IMR-90 (cell line): ENCODE measurements around the gene USP28. TPM values are rescaled to one million over a fixed set of nuclear protein-coding genes. Genes with fewer than 3 reads are reported as not detected.

ENCODE experiments used
- ATAC-seq: fragments of 200-7000 bp; cut with Tn5 transposase; 2 replicates; pipeline ENCODE4 v1.9.1; 2020; ENCODE audit warnings: low read depth, mild to moderate bottlenecking, moderate library complexity
- BruUV-seq: library from RNA; stranded (reverse); fragments of 400-500 nt; replicated peaks from 2 replicates; lab custom pipeline; 2021; lab: Mats Ljungman, UMichigan
- CTCF ChIA-PET: fragments of 300-600 bp; formaldehyde crosslinking; extraction: SDS; loops from one replicate; lab custom pipeline; 2021; ENCODE audit warnings: antibody characterized with exemption; lab: Yijun Ruan, JAX
- POLR2A ChIA-PET: fragments of 300-600 bp; sonication (Branson Sonifier 250); formaldehyde crosslinking; loops from one replicate; lab custom pipeline; 2022; ENCODE audit warnings: antibody characterized with exemption; ENCODE audit not compliant: unreplicated experiment; lab: Charles Lee
- DNase-seq: peaks from one replicate; pipeline ENCODE4 v3.0.0; 2013
- H2AFZ ChIP-seq: replicated peaks from 2 replicates; pipeline ENCODE3; 2013; ENCODE audit warnings: low read length, mild to moderate bottlenecking; ENCODE audit not compliant: poor library complexity
- H2AK5ac ChIP-seq: 2 replicates; pipeline ENCODE4 v1.6.1; 2013; ENCODE audit warnings: low read depth, low read length, inconsistent platforms
- H2AK9ac ChIP-seq: replicated peaks from 2 replicates; pipeline ENCODE3; 2013; ENCODE audit warnings: mild to moderate bottlenecking, low read depth, low read length, moderate library complexity; ENCODE audit not compliant: poor library complexity
- H2BK120ac ChIP-seq: 2 replicates; pipeline ENCODE4 v1.6.1; 2013; ENCODE audit warnings: low read depth, low read length, inconsistent platforms
- H2BK15ac ChIP-seq: 3 replicates; pipeline ENCODE4 v1.6.1; 2013; ENCODE audit warnings: low read depth, low read length, inconsistent platforms
- H2BK20ac ChIP-seq: 2 replicates; pipeline ENCODE4 v1.6.1; 2013; ENCODE audit warnings: low read depth, mild to moderate bottlenecking, inconsistent platforms, low read length, moderate library complexity
- H2BK5ac ChIP-seq: 2 replicates; pipeline ENCODE4 v1.6.1; 2013; ENCODE audit warnings: mild to moderate bottlenecking, low read depth, low read length, inconsistent platforms; ENCODE audit not compliant: poor library complexity, severe bottlenecking
- H3K14ac ChIP-seq: replicated peaks from 2 replicates; pipeline ENCODE4 v1.6.1; 2013; ENCODE audit warnings: low read depth, low read length, inconsistent platforms
- H3K18ac ChIP-seq: 2 replicates; pipeline ENCODE4 v1.6.1; 2013; ENCODE audit warnings: low read depth, low read length, control low read depth
- H3K23ac ChIP-seq: 2 replicates; pipeline ENCODE4 v1.6.1; 2013; ENCODE audit warnings: low read depth, low read length, inconsistent platforms
- H3K27ac ChIP-seq: 2 replicates; pipeline ENCODE4 v1.5.1; 2013; ENCODE audit warnings: mild to moderate bottlenecking, control low read depth, low read length; ENCODE audit not compliant: insufficient read depth
- H3K27me3 ChIP-seq: 2 replicates; pipeline ENCODE4 v1.6.1; 2013; ENCODE audit warnings: low read length; ENCODE audit not compliant: control insufficient read depth, insufficient read depth
- H3K36me3 ChIP-seq: 2 replicates; pipeline ENCODE4 v1.6.1; 2013; ENCODE audit warnings: low read length, mixed read lengths; ENCODE audit not compliant: control insufficient read depth, insufficient read depth
- H3K4ac ChIP-seq: 2 replicates; pipeline ENCODE4 v1.6.1; 2013; ENCODE audit warnings: low read depth, low read length, inconsistent platforms
- H3K4me1 ChIP-seq: 2 replicates; pipeline ENCODE4 v1.6.1; 2013; ENCODE audit warnings: low read length, mixed read lengths; ENCODE audit not compliant: control insufficient read depth, insufficient read depth
- H3K4me2 ChIP-seq: 2 replicates; pipeline ENCODE4 v1.6.1; 2013; ENCODE audit warnings: low read depth, mild to moderate bottlenecking, control low read depth, low read length, moderate library complexity
- H3K4me3 ChIP-seq: 2 replicates; pipeline ENCODE4 v1.5.1; 2013; ENCODE audit warnings: low read depth, mild to moderate bottlenecking, control low read depth, low read length, moderate library complexity; ENCODE audit not compliant: insufficient read depth
- H3K56ac ChIP-seq: 2 replicates; pipeline ENCODE4 v1.6.1; 2013; ENCODE audit warnings: low read length, inconsistent platforms; ENCODE audit not compliant: insufficient read depth; ENCODE audit errors: extremely low read depth
- H3K79me1 ChIP-seq, 2 experiments: 2 replicates each; pipeline ENCODE4 v1.6.1; 2013; ENCODE audit warnings: low read length in 2 of 2, inconsistent platforms in 1 of 2, low read depth in 1 of 2
- H3K9ac ChIP-seq: 2 replicates; pipeline ENCODE4 v1.6.1; 2013; ENCODE audit warnings: low read depth, low read length, control low read depth
- H3K9me1 ChIP-seq: 2 replicates; pipeline ENCODE4 v1.6.1; 2013; ENCODE audit warnings: low read length, inconsistent platforms; ENCODE audit not compliant: insufficient read depth
- H3K9me3 ChIP-seq: 2 replicates; pipeline ENCODE4 v1.6.1; 2013; ENCODE audit warnings: low read length; ENCODE audit not compliant: control insufficient read depth, insufficient read depth
- H4K20me1 ChIP-seq: 2 replicates; pipeline ENCODE4 v1.6.1; 2013; ENCODE audit warnings: low read length, inconsistent platforms; ENCODE audit not compliant: insufficient read depth
- H4K5ac ChIP-seq: 2 replicates; pipeline ENCODE4 v1.6.1; 2013; ENCODE audit warnings: mild to moderate bottlenecking, low read depth, low read length, control low read depth
- H4K8ac ChIP-seq, 2 experiments: 2 replicates each; pipeline ENCODE4 v1.6.1; 2013; ENCODE audit warnings: low read depth in 2 of 2, low read length in 2 of 2, control low read depth in 1 of 2, inconsistent platforms in 1 of 2
- H4K91ac ChIP-seq: 2 replicates; pipeline ENCODE4 v1.6.1; 2013; ENCODE audit warnings: low read depth, low read length, inconsistent platforms; ENCODE audit not compliant: insufficient read depth
- CEBPB ChIP-seq: IDR thresholded peaks from 2 replicates; pipeline ENCODE4 v1.6.1; 2012; ENCODE audit warnings: low read depth, low read length, improper control_type of control experiment
- RCOR1 ChIP-seq: IDR thresholded peaks from 2 replicates; pipeline ENCODE4 v1.6.1; 2012; ENCODE audit warnings: mild to moderate bottlenecking, low read length, improper control_type of control experiment; ENCODE audit not compliant: insufficient replicate concordance
- SMC3 ChIP-seq: fragments of 150-350 bp; IDR thresholded peaks from 2 replicates; pipeline ENCODE4 v1.6.1; 2016; ENCODE audit warnings: low read depth, mild to moderate bottlenecking, antibody characterized with exemption, low read length, moderate library complexity
- dilution Hi-C: fragments of 300-500 bp; cut with HindIII; formaldehyde crosslinking; loops from one replicate; pipeline ENCODE4 v1.14.3; 2018; ENCODE audit warnings: low sequenced_read_pairs; ENCODE audit not compliant: unreplicated experiment
- in situ Hi-C: fragments of 300-500 bp; cut with MboI; formaldehyde crosslinking; loops from 3 replicates; pipeline ENCODE4 v1.14.3; 2019; ENCODE audit warnings: low sequenced_read_pairs, inconsistent platforms, mixed read lengths
- intact Hi-C: fragments of 100-400 bp; cut with micrococcal nuclease; formaldehyde crosslinking; loops from 2 replicates; pipeline ENCODE4 v1.10.0; 2022
- polyA plus RNA-seq, 3 experiments: library from polyadenylated mRNA; depleted of rRNA; stranded (reverse); fragments of >200 nt; gene quantifications; 2 replicates each; pipeline ENCODE4 v1.2.3, GENCODE V29; 2012; ENCODE audit warnings: low replicate concordance in 1 of 3
- total RNA-seq: library from RNA; depleted of rRNA; stranded (reverse); fragments of >200 nt; gene quantifications from 2 replicates; pipeline ENCODE4 v1.2.3, GENCODE V29; 2012

Gene USP28
- total and polyA plus RNA-seq, 2 of the 4 experiments (the other 2 are of a cell fraction) = 17.0 to 36.0 TPM

GRCh38 chr11:113859665-113860064, 15.7 kb downstream of the USP28 start:
- H3K56ac ChIP-seq = no peak overlapping the region
- no peaks in the 10 kb centered on the region for H3K27me3 ChIP-seq
- H3K4me1 ChIP-seq = no peaks in the 10 kb centered on the region
- H4K8ac ChIP-seq = no peak overlapping the region
- H3K36me3 ChIP-seq = no peaks in the 10 kb centered on the region
- no peak overlapping the region for H3K27ac ChIP-seq
- no peak overlapping the region for H3K4ac ChIP-seq
- H2BK15ac ChIP-seq = no peak overlapping the region
- CTCF ChIA-PET = interaction anchor here (0.6 kb wide), 1 partner anchor 16 kb away, joined by 4 read pairs; no protein-coding TSS in a partner anchor
- intact Hi-C loops (no loop called here), in situ Hi-C loops (no loop called here), dilution Hi-C loops (no loop called here)
- H4K91ac ChIP-seq = no peak overlapping the region
- no peak overlapping the region for H4K5ac ChIP-seq
- no peak for DNase-seq
- H3K18ac ChIP-seq = no peak overlapping the region
- H4K20me1 ChIP-seq = no peaks in the 10 kb centered on the region
- no peak overlapping the region for H3K9ac ChIP-seq
- no peak for ATAC-seq
- no TSS peak for BruUV-seq
- H3K4me2 ChIP-seq = no peak overlapping the region
- TF ChIP-seq CEBPB = no peak
- no peak for TF ChIP-seq SMC3
- TF ChIP-seq RCOR1 = no peak
- no peak overlapping the region for H2BK120ac ChIP-seq
- no peak overlapping the region for H2AFZ ChIP-seq
- POLR2A ChIA-PET = no interaction called here
- H2BK5ac ChIP-seq = no peak overlapping the region
- H3K9me1 ChIP-seq = no peaks in the 10 kb centered on the region
- peaks cover 8 to 14% of the 10 kb centered on the region in 2 experiments; a peak in 3 of 4 replicates for H3K79me1 ChIP-seq
- no peak overlapping the region for H3K23ac ChIP-seq
- no peak overlapping the region for H2AK5ac ChIP-seq
- H2BK20ac ChIP-seq = no peak overlapping the region
- H2AK9ac ChIP-seq = no peak overlapping the region
- H3K9me3 ChIP-seq = no peaks in the 10 kb centered on the region
- H3K4me3 ChIP-seq = no peak overlapping the region
- no peak overlapping the region for H3K14ac ChIP-seq
